ENCODE data around the gene TMEM266.

TMEM266 gene

DNA sequence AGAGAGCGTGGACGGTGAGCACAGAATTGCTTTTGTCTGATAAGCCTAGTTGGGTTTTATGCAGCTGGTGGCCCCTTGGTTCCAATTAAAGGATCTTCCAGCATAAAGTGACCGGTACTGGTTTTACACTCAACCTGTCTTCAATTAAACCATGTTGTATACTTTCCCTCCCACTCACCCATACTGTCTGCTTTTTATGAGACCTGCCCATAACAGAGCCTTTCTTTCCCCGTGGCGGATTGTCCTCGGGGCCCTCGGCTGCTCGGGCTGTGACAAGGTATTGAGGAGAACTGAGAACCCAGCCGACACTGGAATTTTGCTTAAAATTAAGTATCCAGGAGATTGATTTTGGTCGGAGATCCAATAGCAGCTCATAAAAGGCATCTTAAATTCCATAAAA, 98.4 kb downstream of the TMEM266 start:
- TF ChIP-seq, protein P1, sequence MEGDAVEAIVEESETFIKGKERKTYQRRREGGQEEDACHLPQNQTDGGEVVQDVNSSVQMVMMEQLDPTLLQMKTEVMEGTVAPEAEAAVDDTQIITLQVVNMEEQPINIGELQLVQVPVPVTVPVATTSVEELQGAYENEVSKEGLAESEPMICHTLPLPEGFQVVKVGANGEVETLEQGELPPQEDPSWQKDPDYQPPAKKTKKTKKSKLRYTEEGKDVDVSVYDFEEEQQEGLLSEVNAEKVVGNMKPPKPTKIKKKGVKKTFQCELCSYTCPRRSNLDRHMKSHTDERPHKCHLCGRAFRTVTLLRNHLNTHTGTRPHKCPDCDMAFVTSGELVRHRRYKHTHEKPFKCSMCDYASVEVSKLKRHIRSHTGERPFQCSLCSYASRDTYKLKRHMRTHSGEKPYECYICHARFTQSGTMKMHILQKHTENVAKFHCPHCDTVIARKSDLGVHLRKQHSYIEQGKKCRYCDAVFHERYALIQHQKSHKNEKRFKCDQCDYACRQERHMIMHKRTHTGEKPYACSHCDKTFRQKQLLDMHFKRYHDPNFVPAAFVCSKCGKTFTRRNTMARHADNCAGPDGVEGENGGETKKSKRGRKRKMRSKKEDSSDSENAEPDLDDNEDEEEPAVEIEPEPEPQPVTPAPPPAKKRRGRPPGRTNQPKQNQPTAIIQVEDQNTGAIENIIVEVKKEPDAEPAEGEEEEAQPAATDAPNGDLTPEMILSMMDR (IDR thresholded peaks at IDR 0.05): no peak
- Histone ChIP-seq H3K4me3 (ENCODE audit: low read depth in 1 of 2, low read length in 1 of 2) (no peak overlapping the region), H3K4me1 (ENCODE audit: control insufficient read depth in 1 of 2, insufficient read depth in 1 of 2, low read depth in 1 of 2, low read length in 1 of 2) (no peaks in the 10 kb centered on the region), H3K9me3 (no peaks in the 10 kb centered on the region), H3K27ac (no peak overlapping the region), H3K27me3 (no peaks in the 10 kb centered on the region), H3K36me3 (no peaks in the 10 kb centered on the region)

DNA sequence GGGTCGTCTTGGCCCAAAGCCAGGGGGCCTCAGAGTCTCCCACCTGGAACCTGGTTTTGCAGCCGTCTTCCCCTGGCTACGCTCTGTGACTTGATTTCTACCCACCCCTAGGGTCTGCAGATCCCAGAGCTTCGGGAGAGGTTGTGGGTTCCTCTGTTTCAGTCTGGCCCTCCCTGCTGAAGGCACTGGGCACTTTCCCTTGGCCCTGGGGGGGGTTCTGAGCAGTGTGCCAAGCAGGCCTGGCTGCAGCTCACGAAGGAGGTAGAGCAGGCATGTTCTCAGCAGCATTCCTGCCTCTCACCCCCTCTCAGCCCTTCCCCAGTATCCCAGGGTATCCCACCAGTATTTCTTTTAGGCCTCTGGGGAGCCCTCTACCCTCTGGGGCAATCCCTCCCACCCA, 99.0 kb downstream of the TMEM266 start:
- H3K9me3 ChIP-seq: no peaks in the 10 kb centered on the region
- no peaks in the 10 kb centered on the region for H3K36me3 ChIP-seq
- H3K27me3 ChIP-seq: no peaks in the 10 kb centered on the region
- TF ChIP-seq, protein P1 (IDR thresholded peaks at IDR 0.05): no peak
- H3K4me1 ChIP-seq (ENCODE audit: control insufficient read depth in 1 of 2, insufficient read depth in 1 of 2, low read depth in 1 of 2, low read length in 1 of 2): peaks cover 0 to 3% of the 10 kb centered on the region in 2 experiments
- H3K27ac ChIP-seq: no peak overlapping the region
- no peak overlapping the region for H3K4me3 ChIP-seq (ENCODE audit: low read depth in 1 of 2, low read length in 1 of 2)

DNA sequence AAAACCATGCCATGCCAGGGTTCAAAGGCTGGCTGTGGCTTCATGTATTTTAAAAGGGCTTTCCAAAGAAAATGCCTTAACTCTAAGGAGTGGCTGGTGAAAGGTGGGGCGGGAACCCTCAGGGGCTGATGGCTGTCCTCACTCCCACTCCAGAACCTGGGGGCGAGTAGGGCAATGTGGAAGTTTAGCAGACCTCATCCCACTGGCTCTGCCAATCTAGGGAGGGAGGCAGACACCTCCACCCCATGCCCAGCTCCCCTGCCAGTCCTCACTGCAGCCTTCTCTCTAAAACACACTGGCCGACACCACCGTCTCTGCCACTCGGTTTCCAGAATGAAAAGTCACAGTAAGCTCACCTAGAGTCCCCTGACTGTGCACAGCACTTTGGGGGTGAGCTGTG, 99.5 kb downstream of the TMEM266 start:
- no peaks in the 10 kb centered on the region for H3K36me3 ChIP-seq
- TF ChIP-seq, protein P1 (IDR thresholded peaks at IDR 0.05): no peak
- H3K9me3 ChIP-seq: no peaks in the 10 kb centered on the region
- H3K27me3 ChIP-seq: no peaks in the 10 kb centered on the region
- H3K4me3 ChIP-seq (ENCODE audit: low read depth in 1 of 2, low read length in 1 of 2): no peak overlapping the region
- H3K27ac ChIP-seq: no peak overlapping the region
- peaks cover 0 to 3% of the 10 kb centered on the region in 2 experiments for H3K4me1 ChIP-seq (ENCODE audit: control insufficient read depth in 1 of 2, insufficient read depth in 1 of 2, low read depth in 1 of 2, low read length in 1 of 2)

DNA sequence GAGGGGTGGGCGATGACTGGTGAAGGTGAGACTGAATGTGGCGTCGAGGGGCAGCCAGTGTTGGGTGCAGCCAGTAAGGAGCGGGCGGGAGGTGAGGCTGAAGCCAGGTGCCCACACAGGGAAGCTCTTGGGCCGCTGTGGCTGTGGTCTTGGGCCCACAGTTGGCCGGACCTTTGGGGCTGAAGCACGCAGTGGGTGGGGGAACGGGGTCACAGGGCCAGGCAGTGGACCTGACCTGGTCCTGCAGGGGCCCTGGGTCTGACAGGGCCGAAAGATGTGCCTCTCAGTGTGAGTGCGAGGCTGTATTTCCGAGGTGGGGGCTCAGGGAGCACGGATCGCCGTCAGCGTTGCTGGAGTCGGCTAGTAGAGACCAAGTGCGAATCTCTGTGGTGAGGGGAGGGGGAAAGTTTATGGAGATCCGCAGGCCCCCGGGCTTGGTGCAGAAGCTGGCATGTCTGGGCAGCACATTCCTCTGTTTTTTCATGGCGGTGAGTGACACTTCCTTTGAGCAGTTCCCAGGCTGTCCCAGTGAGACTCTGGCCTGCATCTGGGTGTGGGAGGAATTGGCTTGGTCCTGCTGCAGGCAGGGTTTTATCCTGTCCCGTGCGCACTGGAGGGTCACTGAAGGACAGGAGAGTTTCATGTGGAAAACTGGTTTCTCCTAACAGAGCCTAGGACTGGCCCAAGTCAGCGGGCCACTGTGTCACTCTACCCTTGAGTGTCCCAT, 100.8 kb downstream of the TMEM266 start:
- Histone ChIP-seq H3K27ac (no peak overlapping the region), H3K4me1 (ENCODE audit: control insufficient read depth in 1 of 2, insufficient read depth in 1 of 2, low read depth in 1 of 2, low read length in 1 of 2) (peaks cover 0 to 3% of the 10 kb centered on the region in 2 experiments), H3K27me3 (no peaks in the 10 kb centered on the region), H3K4me3 (ENCODE audit: low read depth in 1 of 2, low read length in 1 of 2) (no peak overlapping the region), H3K9me3 (no peaks in the 10 kb centered on the region), H3K36me3 (no peaks in the 10 kb centered on the region)
- TF ChIP-seq, protein P1 (IDR thresholded peaks at IDR 0.05): no peak

DNA sequence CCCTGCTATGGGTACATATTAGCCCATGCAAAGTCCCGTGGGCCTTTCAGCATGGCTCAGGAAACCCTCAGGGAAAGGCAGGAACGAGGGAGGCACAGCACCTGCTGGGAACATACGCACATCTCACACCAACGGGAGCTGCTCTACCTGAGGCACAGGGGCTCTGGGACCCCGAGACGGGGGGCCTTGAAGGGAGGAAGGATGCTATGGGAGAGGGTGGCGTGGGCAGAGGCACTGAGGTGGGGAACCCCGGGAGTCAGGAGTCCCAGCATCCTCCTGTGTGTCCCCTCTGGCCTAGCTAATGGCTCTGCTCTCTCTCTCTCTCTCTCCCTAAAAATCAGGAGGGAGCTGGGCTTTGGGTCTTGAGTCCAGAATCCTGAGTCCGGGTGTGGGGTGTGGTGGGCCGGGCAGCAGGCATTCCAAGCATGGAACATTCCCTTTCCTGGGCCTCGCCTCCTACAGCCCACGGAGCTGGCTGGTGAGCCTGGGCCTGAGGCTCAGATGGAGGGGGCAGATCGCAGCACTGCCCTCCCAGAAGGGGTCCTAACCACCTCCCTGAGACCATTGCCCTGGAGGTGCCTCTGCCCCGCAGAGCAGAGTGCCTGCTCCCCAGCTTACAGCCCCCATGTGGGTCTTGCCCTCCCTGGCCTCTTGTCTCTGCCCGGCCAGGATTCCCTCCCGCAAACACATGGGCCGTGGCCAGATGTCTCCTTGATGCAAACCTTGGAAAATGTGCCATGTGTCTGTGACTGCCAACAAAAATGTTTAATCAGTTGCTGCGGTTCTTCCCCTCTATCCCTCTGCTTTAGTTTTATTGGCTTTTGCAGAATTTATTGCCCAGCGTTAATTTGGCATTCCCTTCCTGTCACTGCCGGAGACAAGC, 101.6 kb downstream of the TMEM266 start:
- Histone ChIP-seq H3K36me3 (no peaks in the 10 kb centered on the region), H3K9me3 (no peaks in the 10 kb centered on the region), H3K27ac (no peak overlapping the region), H3K27me3 (no peaks in the 10 kb centered on the region), H3K4me1 (ENCODE audit: control insufficient read depth in 1 of 2, insufficient read depth in 1 of 2, low read depth in 1 of 2, low read length in 1 of 2) (peaks cover 0 to 3% of the 10 kb centered on the region in 2 experiments), H3K4me3 (ENCODE audit: low read depth in 1 of 2, low read length in 1 of 2) (no peak overlapping the region)
- TF ChIP-seq, protein P1 (IDR thresholded peaks at IDR 0.05): no peak
